ENCODE results near the gene SLC20A1.

The SLC20A1 gene

DNA sequence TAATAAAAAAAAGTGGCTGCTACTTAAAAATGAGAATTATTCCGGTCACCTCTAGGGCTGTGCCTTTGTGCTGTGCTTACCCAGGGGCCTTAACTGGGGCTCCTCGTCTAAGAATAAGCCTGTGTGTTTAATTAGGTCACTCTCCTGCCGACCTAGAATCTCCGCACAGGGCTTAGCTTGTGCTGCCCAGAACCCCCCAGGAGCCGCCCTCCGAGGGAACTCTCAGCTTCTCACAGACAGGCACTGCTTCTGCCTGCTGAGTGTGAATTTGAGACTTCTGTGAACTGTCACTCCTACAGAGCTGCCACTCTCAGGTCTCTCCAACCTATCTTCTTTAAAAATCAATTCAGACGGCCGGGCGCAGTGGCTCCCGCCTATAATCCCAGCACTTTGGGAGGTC, 63.2 kb downstream of the SLC20A1 start:
- no peak for DNase-seq (ENCODE audit: low read depth in 2 of 2)

DNA sequence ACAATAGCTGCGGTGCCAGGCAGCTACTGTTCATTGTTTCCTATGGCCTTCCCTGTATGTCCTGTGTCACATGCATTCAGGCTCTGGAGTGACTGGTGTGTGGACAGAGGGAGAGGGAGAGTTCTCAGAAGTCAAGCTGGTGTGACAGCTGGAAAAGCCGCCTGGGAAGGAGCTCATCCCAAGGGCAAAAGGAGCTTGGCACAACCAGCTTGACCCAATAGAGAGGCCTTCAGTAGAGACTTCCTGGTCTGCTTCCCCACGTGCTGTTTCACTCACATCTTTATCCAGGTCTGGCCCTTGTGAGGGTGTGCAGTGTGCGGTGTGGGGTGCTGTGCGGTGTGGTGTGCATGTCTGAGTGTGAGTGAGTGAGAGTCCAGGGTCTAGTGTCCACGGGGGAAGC, 64.0 kb downstream of the SLC20A1 start:
- no peak for DNase-seq (ENCODE audit: low read depth in 2 of 2)

DNA sequence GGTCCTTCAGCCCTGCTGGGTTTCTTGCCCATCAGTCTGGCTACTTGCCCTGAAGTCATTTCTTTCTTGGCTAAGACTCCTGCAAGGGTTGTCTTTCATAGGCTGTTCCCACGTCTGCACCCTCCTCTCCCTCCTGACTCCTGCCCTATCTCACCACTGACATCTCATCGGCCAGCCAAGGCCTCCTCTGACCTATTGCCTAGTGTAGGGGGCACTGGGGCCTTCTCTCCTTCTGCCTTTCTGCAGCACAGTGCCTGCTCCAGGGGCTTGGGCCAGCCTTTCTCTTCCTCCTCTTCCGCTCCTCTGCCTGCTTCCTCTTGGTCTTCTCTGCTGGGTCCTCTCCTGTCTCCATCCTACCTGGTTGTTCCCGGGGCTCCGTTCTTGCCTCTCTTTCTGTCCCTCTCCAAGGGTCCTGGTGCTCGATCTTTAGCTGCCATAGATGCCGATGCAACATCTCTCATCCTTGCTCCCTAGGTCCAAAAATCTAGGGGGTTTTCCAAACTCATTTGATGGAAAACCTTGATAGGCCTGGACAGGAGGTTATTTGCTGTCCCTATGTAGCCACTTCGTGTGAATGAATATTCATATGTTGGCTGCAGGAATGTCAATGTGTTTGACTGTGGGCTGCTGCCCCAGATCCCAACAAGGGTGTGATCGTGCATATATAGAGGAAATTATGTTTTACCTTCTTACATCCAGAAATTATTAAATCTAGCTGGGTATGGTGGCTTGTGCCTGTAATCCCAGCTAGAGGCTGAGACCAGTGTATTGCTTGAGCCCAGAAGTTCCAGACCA, 65.4 kb downstream of the SLC20A1 start:
- no peak for DNase-seq (ENCODE audit: low read depth in 2 of 2)

DNA sequence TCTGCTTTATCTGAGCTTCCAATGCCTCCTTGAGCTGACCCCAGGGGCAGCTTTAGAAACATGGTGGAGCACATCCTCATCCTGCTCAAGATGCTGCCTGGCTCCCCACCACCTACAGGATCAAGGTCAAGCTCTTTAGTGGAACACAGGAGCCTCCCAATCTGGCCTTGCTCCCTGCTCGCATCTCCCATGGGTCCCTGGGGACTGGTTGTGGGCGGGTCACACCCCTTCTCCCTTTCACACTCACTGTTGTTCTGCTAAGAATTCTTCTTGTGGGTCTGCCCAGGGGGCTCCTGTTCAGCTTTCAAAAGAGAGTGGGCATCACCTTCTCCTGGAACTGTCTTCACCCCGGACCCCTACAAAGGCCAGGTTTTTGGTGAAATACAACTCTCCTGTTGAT, 66.7 kb downstream of the SLC20A1 start:
- no peak for DNase-seq (ENCODE audit: low read depth in 2 of 2)

DNA sequence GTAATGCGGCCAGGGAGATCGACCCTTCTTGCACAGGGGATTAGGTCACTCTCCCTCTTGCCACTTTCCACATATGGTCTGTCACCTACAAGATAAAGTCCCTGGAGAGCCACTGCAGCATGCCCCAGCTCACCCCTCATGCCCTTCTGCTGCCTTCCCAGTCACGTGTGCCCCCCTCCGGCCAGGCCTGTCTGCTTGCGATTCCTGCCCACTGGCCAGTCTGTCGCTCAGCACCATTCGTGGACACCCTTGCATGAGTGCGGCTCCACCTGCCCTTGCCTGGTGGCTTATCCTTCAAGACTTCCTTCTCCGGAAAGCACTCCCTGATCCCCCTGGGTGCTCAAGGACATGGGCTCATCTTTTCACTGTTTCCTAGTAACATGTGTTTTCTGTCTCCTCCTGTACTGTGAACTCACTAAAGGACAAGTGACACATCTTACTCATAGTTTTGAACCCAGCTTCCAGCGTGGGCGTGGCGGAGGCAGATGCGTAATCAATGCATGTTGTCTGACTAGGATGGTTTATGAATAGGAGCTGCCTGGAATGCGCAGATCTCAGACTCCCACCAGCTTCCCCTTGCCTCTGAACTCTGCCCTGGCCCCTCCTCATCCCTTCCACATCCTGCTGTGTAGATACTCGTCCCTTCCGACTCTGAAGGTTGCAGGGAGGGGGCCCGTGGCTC, 67.3 kb downstream of the SLC20A1 start:
- no peak for DNase-seq (ENCODE audit: low read depth in 2 of 2)

All from stimulated activated CD4-positive, alpha-beta T cell treated with anti-CD3 and anti-CD28 coated beads, Interleukin-1b, Interleukin-23, amount 100 ng/mL, for 1 hour (primary cell).